H1 (cell line): Measurements from ENCODE around the gene TBK1. TPM values are rescaled to one million over a fixed set of nuclear protein-coding genes. Genes with fewer than 3 reads are reported as not detected.

Source experiments
- CTCF ChIA-PET: fragments of 300-600 bp; sonication (Branson Sonifier 250); formaldehyde crosslinking; loops from one replicate; lab custom pipeline; 2021; ENCODE audit not compliant: partially characterized antibody; lab: Charles Lee
- POLR2A ChIA-PET: fragments of 300-600 bp; sonication (Branson Sonifier 250); formaldehyde crosslinking; loops from one replicate; lab custom pipeline; 2021; ENCODE audit warnings: inconsistent platforms; ENCODE audit not compliant: partially characterized antibody; lab: Charles Lee
- DNase-seq, 2 experiments: peaks; one replicate each; pipeline versions ENCODE4 v3.0.0 to v3.0.0-alpha.2; 2010 to 2022; ENCODE audit warnings: low spot score in 2 of 2, low read depth in 1 of 2, mixed read lengths in 1 of 2
- FAIRE-seq: peaks from 2 replicates; lab custom pipeline; 2011; peaks lifted over from hg19 to GRCh38; lab: Jason Lieb, UNC
- H2AFZ ChIP-seq: 2 replicates; pipeline ENCODE4 v1.8.1; 2012; ENCODE audit warnings: low read length, inconsistent platforms
- H2AK5ac ChIP-seq: 2 replicates; pipeline ENCODE4 v1.6.1; 2013; ENCODE audit warnings: low read depth, low read length
- H2BK120ac ChIP-seq: replicated peaks from 2 replicates; pipeline ENCODE3; 2013; ENCODE audit warnings: low read depth, low read length, inconsistent platforms
- H2BK12ac ChIP-seq: 2 replicates; pipeline ENCODE4 v1.6.1; 2013; ENCODE audit warnings: low read depth, low read length
- H2BK15ac ChIP-seq: 2 replicates; pipeline ENCODE4 v1.6.1; 2013; ENCODE audit warnings: low read length
- H2BK20ac ChIP-seq: 2 replicates; pipeline ENCODE4 v1.6.1; 2013; ENCODE audit warnings: low read length
- H2BK5ac ChIP-seq: 2 replicates; pipeline ENCODE4 v1.6.1; 2013; ENCODE audit warnings: low read depth, low read length
- H3K14ac ChIP-seq: 2 replicates; pipeline ENCODE4 v1.6.1; 2013; ENCODE audit warnings: inconsistent platforms; ENCODE audit not compliant: insufficient read length
- H3K18ac ChIP-seq: 2 replicates; pipeline ENCODE4 v1.6.1; 2013; ENCODE audit warnings: low read length; ENCODE audit errors: extremely low read depth
- H3K23ac ChIP-seq: 2 replicates; pipeline ENCODE4 v1.6.1; 2013; ENCODE audit warnings: inconsistent platforms; ENCODE audit not compliant: insufficient read length
- H3K23me2 ChIP-seq: 2 replicates; pipeline ENCODE4 v1.6.1; 2013; ENCODE audit warnings: low read depth, low read length
- H3K27ac ChIP-seq: 2 replicates; pipeline ENCODE4 v1.6.1; 2011; ENCODE audit warnings: low read depth, low read length, inconsistent platforms
- H3K27me3 ChIP-seq, 4 experiments: replicated peaks in 1 of 4; 1 replicate in 1 of 4; 2 replicates in 3 of 4; pipeline versions ENCODE4 v1.6.1 to v1.8.1; 2011 to 2013; ENCODE audit warnings: low read length in 3 of 4, mild to moderate bottlenecking in 3 of 4, inconsistent platforms in 2 of 4, mixed read lengths in 2 of 4, moderate library complexity in 1 of 4; ENCODE audit not compliant: control insufficient read depth in 3 of 4, insufficient read depth in 3 of 4; ENCODE audit errors: extremely low read depth in 1 of 4
- H3K36me3 ChIP-seq, 4 experiments: 2 replicates each; pipeline versions ENCODE4 v1.6.1 to v1.8.1; 2011 to 2013; ENCODE audit warnings: mild to moderate bottlenecking in 4 of 4, low read length in 3 of 4, moderate library complexity in 2 of 4, control low read depth in 1 of 4, inconsistent platforms in 1 of 4; ENCODE audit not compliant: insufficient read depth in 4 of 4, control insufficient read depth in 2 of 4
- H3K4ac ChIP-seq: replicated peaks from 2 replicates; pipeline ENCODE3; 2013; ENCODE audit warnings: low read length, low read depth, mixed read lengths, inconsistent platforms; ENCODE audit not compliant: insufficient read length
- H3K4me1 ChIP-seq, 4 experiments: replicated peaks in 1 of 4; 1 replicate in 1 of 4; 2 replicates in 3 of 4; pipeline versions ENCODE4 v1.6.1 to v1.8.1; 2011 to 2013; ENCODE audit warnings: low read length in 3 of 4, inconsistent platforms in 2 of 4, mixed read lengths in 1 of 4; ENCODE audit not compliant: insufficient read depth in 4 of 4, control insufficient read depth in 3 of 4
- H3K4me2 ChIP-seq, 2 experiments: 2 replicates each; pipeline versions ENCODE4 v1.6.1 to v1.8.1; 2011 to 2013; ENCODE audit warnings: low read depth in 2 of 2, low read length in 2 of 2, control low read depth in 1 of 2, inconsistent platforms in 1 of 2, mild to moderate bottlenecking in 1 of 2; ENCODE audit not compliant: insufficient read depth in 1 of 2
- H3K4me3 ChIP-seq, 4 experiments: fragments of 200-600, 300-600 bp in 1 of 4; sonication (generic), shearing (Covaris generic), sonication (Bioruptor Twin) in 1 of 4; 2 replicates each; pipeline versions ENCODE4 v1.5.1 to v1.8.1; 2011 to 2016; ENCODE audit warnings: low read length in 4 of 4, low read depth in 3 of 4, control low read depth in 2 of 4, inconsistent platforms in 2 of 4, mild to moderate bottlenecking in 2 of 4, mixed read lengths in 1 of 4, moderate library complexity in 1 of 4; ENCODE audit not compliant: insufficient read depth in 2 of 4; ENCODE audit errors: extremely low read depth in 1 of 4
- H3K56ac ChIP-seq: replicated peaks from 2 replicates; pipeline ENCODE3; 2013; ENCODE audit warnings: low read depth, mild to moderate bottlenecking, mixed read lengths, low read length, inconsistent platforms; ENCODE audit not compliant: insufficient read length
- H3K79me1 ChIP-seq: 2 replicates; pipeline ENCODE4 v1.6.1; 2013; ENCODE audit warnings: low read depth, low read length, control low read depth
- H3K79me2 ChIP-seq, 2 experiments: 2 replicates each; pipeline versions ENCODE4 v1.6.1 to v1.8.1; 2012 to 2013; ENCODE audit warnings: low read length in 2 of 2, mild to moderate bottlenecking in 2 of 2, inconsistent platforms in 1 of 2; ENCODE audit not compliant: insufficient read depth in 2 of 2, control insufficient read depth in 1 of 2
- H3K9ac ChIP-seq, 4 experiments: replicated peaks in 1 of 4; 1 replicate in 1 of 4; 2 replicates in 3 of 4; pipeline versions ENCODE4 v1.6.1 to v1.8.1; 2011 to 2013; ENCODE audit warnings: low read depth in 3 of 4, low read length in 3 of 4, control low read depth in 2 of 4, mild to moderate bottlenecking in 2 of 4, moderate library complexity in 2 of 4, inconsistent platforms in 1 of 4; ENCODE audit errors: extremely low read depth in 1 of 4
- H3K9me3 ChIP-seq, 2 experiments: 2 replicates each; pipeline versions ENCODE4 v1.6.1 to v1.8.1; 2012 to 2013; ENCODE audit warnings: mild to moderate bottlenecking in 2 of 2, moderate library complexity in 2 of 2, control low read depth in 1 of 2, inconsistent platforms in 1 of 2, low read depth in 1 of 2, low read length in 1 of 2, mixed read lengths in 1 of 2; ENCODE audit not compliant: insufficient read depth in 2 of 2
- H4K20me1 ChIP-seq, 2 experiments: replicated peaks in 1 of 2; 2 replicates each; pipeline versions ENCODE3 to v1.8.1; 2011 to 2013; ENCODE audit warnings: inconsistent platforms in 2 of 2, low read length in 2 of 2, mild to moderate bottlenecking in 1 of 2; ENCODE audit not compliant: insufficient read depth in 2 of 2, control insufficient read depth in 1 of 2
- H4K5ac ChIP-seq: 2 replicates; pipeline ENCODE4 v1.6.1; 2013; ENCODE audit warnings: low read length, low read depth, mixed read lengths, inconsistent platforms; ENCODE audit not compliant: insufficient read length
- H4K8ac ChIP-seq: 2 replicates; pipeline ENCODE4 v1.8.0; 2013; ENCODE audit warnings: mild to moderate bottlenecking, moderate library complexity, low read length, inconsistent platforms; ENCODE audit not compliant: insufficient read depth; ENCODE audit errors: extremely low read depth
- H4K91ac ChIP-seq: replicated peaks from 2 replicates; pipeline ENCODE3; 2013; ENCODE audit warnings: low read length, mixed read lengths, inconsistent platforms; ENCODE audit not compliant: insufficient read length
- BACH1 ChIP-seq: IDR thresholded peaks from 2 replicates; pipeline ENCODE4 v1.6.1; 2012; ENCODE audit warnings: low read length, improper control_type of control experiment
- CEBPB ChIP-seq: IDR thresholded peaks from 2 replicates; pipeline ENCODE4 v1.6.1; 2012; ENCODE audit warnings: low read depth, low read length
- CHD1 ChIP-seq: IDR thresholded peaks from 2 replicates; pipeline ENCODE4 v1.6.1; 2012; ENCODE audit warnings: low read depth, low read length, improper control_type of control experiment
- CREB1 ChIP-seq: IDR thresholded peaks from 2 replicates; pipeline ENCODE4 v1.6.1; 2012; ENCODE audit warnings: inconsistent platforms
- E2F6 ChIP-seq: IDR thresholded peaks from 2 replicates; pipeline ENCODE4 v1.6.1; 2012; ENCODE audit warnings: inconsistent platforms
- KDM5A ChIP-seq: fragments of 200-600 bp; IDR thresholded peaks from 2 replicates; pipeline ENCODE4 v1.7.1; 2012; ENCODE audit warnings: mild to moderate bottlenecking, low read length, inconsistent platforms, mixed read lengths
- POLR2AphosphoS5 ChIP-seq: IDR thresholded peaks from 2 replicates; pipeline ENCODE4 v1.6.1; 2011; ENCODE audit warnings: low read depth, low read length
- RBBP5 ChIP-seq: IDR thresholded peaks from 2 replicates; pipeline ENCODE4 v1.7.1; 2012; ENCODE audit warnings: low read depth, mild to moderate bottlenecking, inconsistent platforms, low read length, moderate library complexity, borderline replicate concordance
- RNF2 ChIP-seq: fragments of 200-900, 300-1000 bp; sonication (generic); IDR thresholded peaks from 2 replicates; pipeline ENCODE4 v1.7.1; 2016; ENCODE audit warnings: borderline replicate concordance, low read depth, mild to moderate bottlenecking, antibody characterized with exemption, low read length; ENCODE audit not compliant: poor library complexity, severe bottlenecking; ENCODE audit errors: missing control alignments
- SIRT6 ChIP-seq: IDR thresholded peaks from one replicate; pipeline ENCODE4 v1.7.1; 2012; ENCODE audit warnings: low read length, inconsistent platforms
- SP2 ChIP-seq: IDR thresholded peaks from 2 replicates; pipeline ENCODE4 v1.6.1; 2012; ENCODE audit warnings: mild to moderate bottlenecking, low read length, inconsistent platforms
- SP4 ChIP-seq: IDR thresholded peaks from 2 replicates; pipeline ENCODE4 v1.6.1; 2012; ENCODE audit warnings: low read length, inconsistent platforms
- SRF ChIP-seq: IDR thresholded peaks from 2 replicates; pipeline ENCODE4 v1.6.1; 2011; ENCODE audit warnings: mild to moderate bottlenecking, low read depth, low read length, moderate library complexity
- SUZ12 ChIP-seq: fragments of 200-600 bp; sonication (generic); IDR thresholded peaks from 2 replicates; pipeline ENCODE4 v1.6.1; 2012; ENCODE audit warnings: mild to moderate bottlenecking, inconsistent platforms, low read length, moderate library complexity, mixed read lengths
- TAF7 ChIP-seq: optimal IDR thresholded peaks from 2 replicates; pipeline ENCODE3; 2011; ENCODE audit warnings: low read depth, mild to moderate bottlenecking, inconsistent platforms, low read length, moderate library complexity, borderline replicate concordance
- TCF12 ChIP-seq: IDR thresholded peaks from 2 replicates; pipeline ENCODE4 v1.6.1; 2011; ENCODE audit warnings: low read depth, mild to moderate bottlenecking, low read length
- WGBS, 2 experiments: shearing (Covaris generic) in 1 of 2; methylation state at CpG; one replicate each; pipeline versions ENCODE4 v1.1.6 to v1.1.7; 2013 to 2015; ENCODE audit warnings: low lambda C conversion rate in 2 of 2, mixed read lengths in 2 of 2, inconsistent platforms in 1 of 2, low coverage in 1 of 2, missing lambda C conversion rate in 1 of 2; ENCODE audit not compliant: insufficient replicate concordance in 2 of 2, insufficient coverage in 1 of 2, insufficient read length in 1 of 2; ENCODE audit errors: extremely low coverage in 1 of 2, missing lambda C conversion rate in 1 of 2; 5-methylcytosine and 5-hydroxymethylcytosine counted together
- polyA plus RNA-seq, 7 experiments: library from polyadenylated mRNA; depleted of rRNA in 3 of 7; stranded (reverse) in 5 of 7; unstranded in 2 of 7; fragments of >200 nt in 5 of 7; fragments of 200-250 nt in 2 of 7; gene quantifications; 1 replicate in 5 of 7; 2 replicates in 1 of 7; 4 replicates in 1 of 7; pipeline versions ENCODE4 v1.2.1 to v1.2.3, GENCODE V29; 2011 to 2013; ENCODE audit warnings: missing spikeins in 2 of 7, mixed read lengths in 2 of 7
- total RNA-seq: library from RNA; stranded (reverse); fragmentation: NEBNext Ultra II Directional; extraction: Animal tissue kit (Norgen Biotek cat#: 25700); gene quantifications from 2 replicates; pipeline ENCODE4 v1.2.1, GENCODE V29; 2021

The TBK1 gene
- total and polyA plus RNA-seq, 2 of the 8 experiments (the other 6 are each of a cell fraction or from before 2014, with no cell fraction given): 5.3 to 20.4 TPM

- Histone ChIP-seq H4K91ac (no peak overlapping the region), H3K4ac (no peak overlapping the region), H3K27ac (no peak overlapping the region), H3K4me1 (no peaks in the 10 kb centered on the region), H3K56ac (no peak overlapping the region), H3K23ac (no peak overlapping the region), H2AK5ac (no peak overlapping the region), H3K79me1 (no peaks in the 10 kb centered on the region), H2BK120ac (no peak overlapping the region), H3K23me2 (no peaks in the 10 kb centered on the region), H3K4me3 (no peak overlapping the region), H3K9me3 (no peaks in the 10 kb centered on the region), H4K8ac (no peak overlapping the region), H3K4me2 (no peak overlapping the region), H2BK20ac (no peak overlapping the region), H3K18ac (no peak overlapping the region), H2AFZ (no peak overlapping the region), H4K20me1 (peaks cover 0 to 5% of the 10 kb centered on the region in 2 experiments), H3K36me3 (peaks cover 38 to 99% (median 72%) of the 10 kb centered on the region in 4 experiments), H3K79me2 (no peaks in the 10 kb centered on the region), H3K27me3 (no peaks in the 10 kb centered on the region), H3K9ac (no peak overlapping the region), H2BK5ac (no peak overlapping the region), H3K14ac (no peak overlapping the region), H2BK12ac (no peak overlapping the region), H4K5ac (no peak overlapping the region), H2BK15ac (no peak overlapping the region)
- CTCF ChIA-PET: no interaction called here
- FAIRE-seq: no peak
- POLR2A ChIA-PET: interaction anchor here (2.9 to 9.2 kb wide), 2 partner anchors 10 to 11 kb away, joined by 8 to 100 read pairs; no protein-coding TSS in a partner anchor
- WGBS, 2 experiments: 94% methylated on average over 3 of the region's 3 CpGs; no CpG with 5 or more reads in 1 of the 2 experiments
- no peak for TF ChIP-seq TCF12
- TF ChIP-seq RBBP5: no peak
- no peak for TF ChIP-seq SRF
- no peak for TF ChIP-seq CEBPB
- TF ChIP-seq RNF2: no peak
- TF ChIP-seq CREB1: no peak
- no peak for TF ChIP-seq SP4
- no peak for TF ChIP-seq BACH1
- no peak for TF ChIP-seq CHD1
- no peak for TF ChIP-seq SP2
- no peak for TF ChIP-seq KDM5A
- no peak for TF ChIP-seq TAF7
- no peak for TF ChIP-seq SUZ12
- no peak for TF ChIP-seq POLR2AphosphoS5
- no peak for TF ChIP-seq SIRT6
- TF ChIP-seq E2F6: no peak
- no peak for DNase-seq
Observed at GRCh38 chr12:64419696-64420095, 32.2 kb upstream of the TBK1 start.
